ENCODE measurements around the gene SNX11.
"Not testable (repeated sequence)": the region's sequence is repeated elsewhere in the genome, so short reads cannot be mapped to it uniquely, and the experiment has no call there.

The SNX11 gene

GRCh38 chr17:48107137-48108055 is at the start of gene SNX11:
TSS of gene SNX11 (plus strand) at chr17:48107766. CDS start at chr17:48112044, 4,278 bp downstream.
- peak; percentile 72 for DNase-seq

GRCh38 chr17:48058393-48059124 is 49.0 kb upstream of the SNX11 start:
- DNase-seq = no peak

- DNase-seq = no peak
These were observed 48.4 kb upstream of the SNX11 start for GRCh38 chr17:48059125-48059668.

GRCh38 chr17:48060249-48060648 is 47.3 kb upstream of the SNX11 start:
- no peak for DNase-seq

- DNase-seq = no peak
These were observed 45.3 kb upstream of the SNX11 start for GRCh38 chr17:48062273-48062672.

GRCh38 chr17:48064638-48065037 is 42.9 kb upstream of the SNX11 start:
- DNase-seq = no peak

- no peak for DNase-seq
These were observed 41.4 kb upstream of the SNX11 start for GRCh38 chr17:48066192-48066591.

- DNase-seq = no peak
These were observed 40.9 kb upstream of the SNX11 start for GRCh38 chr17:48066656-48067055.

GRCh38 chr17:48067245-48067644 is 40.3 kb upstream of the SNX11 start:
- DNase-seq = no peak

- DNase-seq = not testable (repeated sequence)
These were observed 39.8 kb upstream of the SNX11 start for GRCh38 chr17:48067808-48068207.

GRCh38 chr17:48068491-48068961 is 39.0 kb upstream of the SNX11 start:
- no peak for DNase-seq

GRCh38 chr17:48070195-48070594 is 37.4 kb upstream of the SNX11 start:
- no peak for DNase-seq

GRCh38 chr17:48071654-48072053 is 35.9 kb upstream of the SNX11 start:
- no peak for DNase-seq

GRCh38 chr17:48072811-48073210 is 34.8 kb upstream of the SNX11 start:
- DNase-seq = not testable (repeated sequence)

- DNase-seq = not testable (repeated sequence)
These were observed 33.9 kb upstream of the SNX11 start for GRCh38 chr17:48073566-48074094.

- DNase-seq = no peak
These were observed 33.1 kb upstream of the SNX11 start for GRCh38 chr17:48074322-48075081.

- not testable (repeated sequence) for DNase-seq
These were observed 30.4 kb upstream of the SNX11 start for GRCh38 chr17:48077152-48077551.

GRCh38 chr17:48081858-48082257 is 25.7 kb upstream of the SNX11 start:
- DNase-seq = no peak

GRCh38 chr17:48084932-48085331 is 22.6 kb upstream of the SNX11 start:
- DNase-seq = no peak

GRCh38 chr17:48093341-48094045 is 14.1 kb upstream of the SNX11 start:
- no peak for DNase-seq

- no peak for DNase-seq
These were observed 12.0 kb upstream of the SNX11 start for GRCh38 chr17:48095611-48096010.

- no peak for DNase-seq
These were observed 7.4 kb upstream of the SNX11 start for GRCh38 chr17:48100160-48100559.
